ENCODE results near the gene FBLN5.

FBLN5 gene

GRCh38 chr14:91882369-91882768 lies 65.1 kb downstream of the FBLN5 start:
- H3K27ac ChIP-seq = no peak overlapping the region
- no peak for DNase-seq (ENCODE audit: low read depth, low spot score)
- H3K4me3 ChIP-seq = no peak overlapping the region
- no peak overlapping the region for H3K9ac ChIP-seq (ENCODE audit: insufficient read length)
- no peaks in the 10 kb centered on the region for H3K9me3 ChIP-seq (ENCODE audit: low read depth, low read length)
- TF ChIP-seq EZH2 (IDR thresholded peaks at IDR 0.05) (no peak), FOXP2 (optimal IDR thresholded peaks at IDR 0.05; ENCODE audit: control extremely low read depth, extremely low read length, insufficient read depth) (no peak), POLR2AphosphoS5 (IDR thresholded peaks at IDR 0.05; ENCODE audit: borderline replicate concordance, low read depth, low read length) (no peak)
- no peaks in the 10 kb centered on the region for H3K36me3 ChIP-seq (ENCODE audit: insufficient read depth, low read length)

GRCh38 chr14:91879196-91879595 lies 68.3 kb downstream of the FBLN5 start:
- no peaks in the 10 kb centered on the region for H3K36me3 ChIP-seq (ENCODE audit: insufficient read depth, low read length)
- no peak for DNase-seq (ENCODE audit: low read depth, low spot score)
- TF ChIP-seq EZH2 (IDR thresholded peaks at IDR 0.05) (no peak), POLR2AphosphoS5 (IDR thresholded peaks at IDR 0.05; ENCODE audit: borderline replicate concordance, low read depth, low read length) (no peak), FOXP2 (optimal IDR thresholded peaks at IDR 0.05; ENCODE audit: control extremely low read depth, extremely low read length, insufficient read depth) (no peak)

DNA sequence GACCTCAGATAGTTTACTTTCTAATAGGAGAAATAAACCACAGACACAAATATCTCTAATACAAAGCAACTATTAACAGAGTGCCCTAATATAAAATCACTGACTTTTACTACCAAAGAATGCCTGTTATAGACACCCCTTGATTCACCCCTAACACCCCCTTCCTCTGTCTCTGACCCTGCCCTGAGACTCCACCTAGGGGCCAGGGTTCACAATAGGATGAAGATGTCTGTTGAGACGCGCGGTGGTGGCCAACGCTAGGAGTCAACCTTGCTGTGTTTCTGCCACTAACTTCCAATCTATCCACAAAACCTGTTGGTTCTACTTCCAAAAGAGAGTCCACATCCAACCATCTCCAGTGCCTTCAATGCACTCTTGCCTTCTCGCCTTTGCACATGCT lies 69.2 kb downstream of the FBLN5 start:
- H3K9me3 ChIP-seq (ENCODE audit: low read depth, low read length) = no peaks in the 10 kb centered on the region
- no peak for TF ChIP-seq POLR2AphosphoS5 (IDR thresholded peaks at IDR 0.05; ENCODE audit: borderline replicate concordance, low read depth, low read length)
- no peak for TF ChIP-seq EZH2 (IDR thresholded peaks at IDR 0.05)
- TF ChIP-seq FOXP2 (optimal IDR thresholded peaks at IDR 0.05; ENCODE audit: control extremely low read depth, extremely low read length, insufficient read depth) = no peak
- no peaks in the 10 kb centered on the region for H3K36me3 ChIP-seq (ENCODE audit: insufficient read depth, low read length)
- no peak overlapping the region for H3K27ac ChIP-seq
- no peak overlapping the region for H3K9ac ChIP-seq (ENCODE audit: insufficient read length)
- no peak for DNase-seq (ENCODE audit: low read depth, low spot score)
- no peak overlapping the region for H3K4me3 ChIP-seq

More at GRCh38 chr14:91879196-91879595, 68.3 kb downstream of the FBLN5 start:
- Histone ChIP-seq H3K9me3 (ENCODE audit: low read depth, low read length) (no peaks in the 10 kb centered on the region), H3K9ac (ENCODE audit: insufficient read length) (no peak overlapping the region), H3K4me3 (no peak overlapping the region), H3K27ac (no peak overlapping the region)

DNA sequence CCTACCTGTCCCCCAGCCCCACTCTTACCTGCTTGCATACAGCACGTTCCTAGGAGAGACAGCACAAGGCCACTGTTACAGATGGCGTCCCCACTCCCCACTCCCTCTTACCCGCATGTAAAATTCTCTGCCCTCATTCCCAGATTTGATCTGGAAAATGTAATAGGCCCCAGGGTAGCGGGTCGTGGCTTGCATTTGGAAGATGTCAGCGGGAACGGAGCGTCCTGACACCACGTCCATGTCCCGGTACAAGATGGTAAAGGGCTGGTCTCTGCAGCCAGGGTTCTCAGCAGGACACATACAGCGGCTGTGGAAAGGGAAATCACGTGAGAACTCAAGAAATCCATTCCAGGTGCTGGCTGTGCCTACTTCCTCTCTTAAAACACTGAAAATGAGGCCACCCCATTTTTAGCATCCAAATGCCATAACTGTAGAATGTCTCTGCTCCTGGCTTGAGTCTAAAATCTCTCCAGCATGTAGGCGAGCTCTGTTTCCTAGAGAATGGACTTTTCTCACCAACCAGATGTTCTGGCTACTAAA lies 70.0 kb downstream of the FBLN5 start:
- no peak for DNase-seq (ENCODE audit: low read depth, low spot score)
- no peaks in the 10 kb centered on the region for H3K36me3 ChIP-seq (ENCODE audit: insufficient read depth, low read length)

GRCh38 chr14:91876492-91876891 lies 71.0 kb downstream of the FBLN5 start:
- Histone ChIP-seq H3K9ac (ENCODE audit: insufficient read length) (no peak overlapping the region), H3K9me3 (ENCODE audit: low read depth, low read length) (no peaks in the 10 kb centered on the region), H3K4me3 (no peak overlapping the region), H3K27ac (no peak overlapping the region), H3K36me3 (ENCODE audit: insufficient read depth, low read length) (no peaks in the 10 kb centered on the region)
- no peak for DNase-seq (ENCODE audit: low read depth, low spot score)
- TF ChIP-seq FOXP2 (optimal IDR thresholded peaks at IDR 0.05; ENCODE audit: control extremely low read depth, extremely low read length, insufficient read depth) = no peak
- TF ChIP-seq POLR2AphosphoS5 (IDR thresholded peaks at IDR 0.05; ENCODE audit: borderline replicate concordance, low read depth, low read length) = no peak
- no peak for TF ChIP-seq EZH2 (IDR thresholded peaks at IDR 0.05)

More for the DNA sequence above, 70.0 kb downstream of the FBLN5 start:
- no peak overlapping the region for H3K27ac ChIP-seq
- TF ChIP-seq FOXP2 (optimal IDR thresholded peaks at IDR 0.05; ENCODE audit: control extremely low read depth, extremely low read length, insufficient read depth) (no peak), EZH2 (IDR thresholded peaks at IDR 0.05) (no peak), POLR2AphosphoS5 (IDR thresholded peaks at IDR 0.05; ENCODE audit: borderline replicate concordance, low read depth, low read length) (no peak)
- H3K4me3 ChIP-seq = no peak overlapping the region
- no peak overlapping the region for H3K9ac ChIP-seq (ENCODE audit: insufficient read length)
- no peaks in the 10 kb centered on the region for H3K9me3 ChIP-seq (ENCODE audit: low read depth, low read length)

DNA sequence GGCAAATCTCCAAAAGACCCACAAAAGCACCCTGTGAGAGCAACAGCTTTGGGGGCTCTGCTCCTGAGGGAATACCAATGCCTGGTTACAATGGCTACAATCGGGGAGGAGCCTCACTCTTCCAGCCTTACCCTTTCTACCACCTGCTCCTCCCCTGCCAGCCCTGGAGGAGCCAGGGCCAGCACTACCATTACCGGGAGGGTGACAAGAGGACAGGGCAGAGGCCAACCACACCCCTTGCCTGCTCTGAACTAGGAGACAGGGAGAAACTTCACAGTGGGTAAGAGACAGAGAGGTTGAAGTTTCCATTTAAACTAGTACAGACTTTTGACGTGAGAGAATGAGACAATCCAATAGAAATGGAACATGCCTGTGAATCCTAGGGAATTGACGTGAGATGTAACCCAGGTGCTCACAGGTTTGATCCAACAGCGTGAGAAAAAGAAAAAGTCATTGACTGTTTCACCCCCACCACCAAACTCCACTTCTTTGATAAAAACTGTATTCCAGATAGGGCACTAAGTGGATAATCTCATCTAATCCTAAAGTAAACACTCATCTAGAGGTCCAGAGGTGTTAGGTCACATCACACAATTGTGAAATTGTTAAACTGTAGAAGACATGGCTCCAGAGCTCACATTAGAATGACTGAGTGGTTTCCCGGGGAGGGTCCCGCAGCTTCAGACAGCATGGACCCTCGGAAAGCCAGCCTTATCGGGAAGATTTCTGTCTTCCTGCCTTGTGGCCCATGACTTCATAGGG lies 71.8 kb downstream of the FBLN5 start:
- Histone ChIP-seq H3K4me3 (no peak overlapping the region), H3K9me3 (ENCODE audit: low read depth, low read length) (no peaks in the 10 kb centered on the region), H3K9ac (ENCODE audit: insufficient read length) (no peak overlapping the region), H3K36me3 (ENCODE audit: insufficient read depth, low read length) (no peaks in the 10 kb centered on the region), H3K27ac (no peak overlapping the region)
- DNase-seq (ENCODE audit: low read depth, low spot score) = no peak
- no peak for TF ChIP-seq POLR2AphosphoS5 (IDR thresholded peaks at IDR 0.05; ENCODE audit: borderline replicate concordance, low read depth, low read length)

- Histone ChIP-seq H3K27ac (no peak overlapping the region), H3K9me3 (ENCODE audit: low read depth, low read length) (no peaks in the 10 kb centered on the region), H3K9ac (ENCODE audit: insufficient read length) (no peak overlapping the region), H3K36me3 (ENCODE audit: insufficient read depth, low read length) (no peaks in the 10 kb centered on the region), H3K4me3 (no peak overlapping the region)
- TF ChIP-seq EZH2 (IDR thresholded peaks at IDR 0.05) (no peak), FOXP2 (optimal IDR thresholded peaks at IDR 0.05; ENCODE audit: control extremely low read depth, extremely low read length, insufficient read depth) (no peak), POLR2AphosphoS5 (IDR thresholded peaks at IDR 0.05; ENCODE audit: borderline replicate concordance, low read depth, low read length) (no peak)
- no peak for DNase-seq (ENCODE audit: low read depth, low spot score)
Measured at GRCh38 chr14:91873471-91874415, 73.8 kb downstream of the FBLN5 start.
